Right lobe of liver (tissue), 4 donors: ENCODE data around the gene SERINC5.

Experiments used
- CTCF ChIP-seq, 4 donors: fragments of 200-600 bp in 3 of 4; fragments of 450-650 bp in 1 of 4; IDR thresholded peaks; one replicate each; pipeline versions ENCODE4 v1.5.1 to v1.8.0; 2016 to 2022; ENCODE audit warnings: antibody characterized with exemption in 4 of 4, mild to moderate bottlenecking in 2 of 4
- POLR2A ChIP-seq: fragments of 450-650 bp; IDR thresholded peaks from one replicate; pipeline ENCODE4 v1.6.1; 2017; ENCODE audit warnings: antibody characterized with exemption, mild to moderate bottlenecking
- donor health status: DM: no; HTN: no; CAD: no.
- donor health status: DM: no; HTN: no; CAD: no.
- donor health status: DM: no; HTN: yes; CAD: no.

- TF ChIP-seq CTCF (IDR thresholded peaks at IDR 0.05) (no peak), POLR2A (no peak)
Measured at GRCh38 chr5:80122579-80122978, 133.3 kb downstream of the SERINC5 start.
